HG02981 (cell line): Measurements from ENCODE around the gene ACBD5.

Experiments used
- ATAC-seq: cut with Tn5 transposase; IDR thresholded peaks from one replicate; pipeline ENCODE4 v1.9.1; 2021; ENCODE audit warnings: mild to moderate bottlenecking, moderate library complexity; ENCODE audit not compliant: unreplicated experiment

ACBD5 gene

DNA sequence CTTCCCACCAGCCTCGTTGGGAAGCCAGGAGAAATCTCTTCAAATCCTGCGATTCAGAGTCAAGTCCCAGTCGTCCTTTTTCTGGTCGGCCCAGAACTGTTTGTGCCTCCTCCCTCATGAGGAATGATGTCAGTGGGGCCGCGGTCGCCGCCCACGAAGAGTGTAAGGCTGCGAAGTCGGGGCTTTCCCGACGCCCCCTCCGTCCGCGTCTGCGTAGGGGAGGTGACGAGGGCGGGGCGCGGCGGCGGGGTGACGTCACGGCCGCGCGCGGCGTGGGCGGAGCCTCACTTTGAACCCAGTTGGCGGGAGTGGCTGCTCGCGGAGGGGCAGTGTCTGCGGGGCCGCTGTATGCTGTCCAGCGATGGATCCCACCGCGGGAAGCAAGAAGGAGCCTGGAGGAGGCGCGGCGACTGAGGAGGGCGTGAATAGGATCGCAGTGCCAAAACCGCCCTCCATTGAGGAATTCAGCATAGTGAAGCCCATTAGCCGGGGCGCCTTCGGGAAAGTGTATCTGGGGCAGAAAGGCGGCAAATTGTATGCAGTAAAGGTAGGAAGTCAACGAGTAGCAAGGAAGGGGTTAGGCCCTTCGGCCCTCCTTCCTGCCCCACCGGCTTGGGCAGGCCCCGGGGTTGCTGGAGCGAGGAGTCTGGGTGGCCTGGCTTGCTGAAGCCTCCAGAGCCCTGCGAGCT lies 85.4 kb downstream of the ACBD5 start, which contains the start of gene MASTL:
Gene MASTL, plus strand, starts transcription at position 287 of the 689 bp plus-strand sequence. Its CDS starts 75 bp downstream, at position 362.
- peak; percentile 78 for ATAC-seq

DNA sequence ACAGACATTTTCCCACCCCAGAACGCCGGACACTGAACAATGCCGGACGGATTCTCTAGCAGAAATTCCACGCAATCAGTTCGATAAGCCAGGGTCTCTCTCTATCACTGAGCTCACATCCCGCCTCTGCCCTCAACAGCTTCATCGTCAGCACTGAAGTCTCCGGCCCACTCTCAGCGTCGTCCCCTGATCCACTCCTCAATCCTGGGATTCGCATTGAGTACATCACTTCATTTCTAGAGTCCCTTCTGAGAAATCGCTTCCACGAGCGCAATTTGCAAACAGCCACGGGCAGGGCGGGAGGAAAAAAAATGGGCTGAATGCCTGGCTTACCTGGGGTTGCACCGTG lies 86.8 kb downstream of the ACBD5 start:
- peak; percentile 3 for ATAC-seq

DNA sequence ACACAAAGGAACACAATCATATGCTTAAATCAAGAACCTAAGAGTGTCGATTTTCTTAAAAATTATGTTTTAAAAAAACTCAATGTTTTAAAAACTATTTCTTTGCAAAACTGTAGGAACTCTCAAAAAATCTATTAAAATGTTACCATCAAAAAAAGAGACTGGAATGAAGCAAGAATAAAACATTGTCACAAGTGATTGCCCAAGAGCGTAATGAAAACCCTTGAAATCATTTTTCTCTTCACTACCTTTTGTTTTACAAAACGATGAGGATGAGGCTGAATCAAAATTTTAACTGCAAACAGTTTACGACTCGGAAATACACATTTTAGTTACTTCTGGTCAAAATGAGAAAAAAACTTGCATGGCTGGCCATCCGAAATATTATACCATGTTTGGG lies 87.3 kb downstream of the ACBD5 start:
- ATAC-seq: no peak

DNA sequence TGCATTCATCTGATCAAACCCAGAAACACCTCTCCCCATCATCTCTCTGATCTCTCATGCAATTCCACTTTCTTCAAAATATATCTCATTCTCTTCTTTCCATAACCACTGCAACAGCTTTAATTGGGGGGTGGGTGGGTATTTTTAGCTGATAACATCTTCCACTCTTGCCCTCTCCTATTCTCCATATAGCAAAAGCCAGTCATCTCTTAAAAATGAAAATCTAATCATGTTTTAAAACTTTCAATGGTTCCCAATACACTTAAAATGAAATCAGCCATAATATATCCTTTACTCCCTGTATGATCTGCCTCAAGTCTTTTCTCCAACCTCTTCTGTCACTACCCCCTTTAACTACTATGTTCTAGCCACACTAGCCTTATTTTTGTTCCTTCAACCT lies 87.9 kb downstream of the ACBD5 start:
- no peak for ATAC-seq

DNA sequence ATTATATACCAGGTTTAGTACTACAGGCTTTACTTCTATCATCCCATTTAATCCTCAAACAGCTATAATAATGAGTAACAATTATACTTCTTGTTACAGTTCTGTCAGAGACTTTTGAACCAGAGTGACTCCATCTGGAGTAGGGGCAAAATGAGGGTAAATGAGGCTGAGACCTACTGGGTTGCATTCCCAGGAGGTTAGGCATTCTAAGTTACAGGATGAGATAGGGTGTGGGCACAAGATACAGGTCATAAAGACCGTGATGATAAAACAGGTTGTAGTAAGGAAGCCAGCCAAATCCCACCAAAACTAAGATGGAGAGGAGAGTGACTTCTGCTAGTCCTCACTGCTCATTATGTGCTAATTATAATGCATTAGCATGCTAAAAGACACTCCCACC lies 90.3 kb downstream of the ACBD5 start:
- no peak for ATAC-seq

DNA sequence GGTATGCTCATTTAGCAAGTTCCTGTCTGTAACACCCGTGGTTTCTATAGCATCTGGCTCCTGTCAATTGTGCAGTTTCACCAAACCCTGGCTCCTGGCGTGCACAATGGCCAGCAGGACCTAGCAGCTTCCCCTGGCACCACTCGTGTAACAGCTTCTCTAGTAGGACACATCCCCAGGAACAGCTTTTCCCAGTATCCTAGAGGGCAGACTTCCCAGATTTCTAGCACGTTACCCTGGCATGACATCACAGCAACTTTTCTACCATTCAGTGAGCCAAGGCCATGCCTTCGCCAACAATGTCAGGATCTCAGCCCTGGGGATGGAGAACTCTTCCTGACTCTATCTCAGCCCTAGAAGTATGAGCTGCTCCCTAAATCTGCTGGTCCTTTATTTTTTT lies 92.9 kb downstream of the ACBD5 start:
- ATAC-seq: no peak

DNA sequence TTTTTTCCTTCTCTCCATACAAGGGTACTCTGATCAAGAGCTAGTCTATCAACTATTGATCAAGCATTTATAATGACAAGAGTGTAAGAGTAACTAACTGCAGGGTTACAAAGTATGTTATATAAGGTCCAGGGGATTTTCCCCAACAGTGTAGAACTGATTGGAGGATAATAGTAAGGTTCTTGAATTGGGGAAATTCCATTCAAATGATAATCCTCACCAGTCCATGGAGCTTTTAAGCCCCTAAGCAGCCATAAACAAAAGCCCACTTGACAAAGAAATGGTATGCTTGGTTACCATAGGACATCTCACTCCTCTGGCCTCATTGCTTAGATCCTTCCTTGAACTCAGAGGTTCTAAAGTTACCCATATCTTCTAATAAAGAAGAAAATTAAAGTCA lies 94.7 kb downstream of the ACBD5 start:
- ATAC-seq: no peak
